Thyroid gland (tissue), 4 donors: ENCODE results near the gene NT5DC1.

Experiments
- CTCF ChIP-seq, 6 experiments: fragments of 200-600 bp in 3 of 6; fragments of 450-650 bp in 3 of 6; sonication (generic) in 3 of 6; IDR thresholded peaks; one replicate each; pipeline ENCODE4 v1.5.1; 2016 to 2019; ENCODE audit warnings: antibody characterized with exemption in 6 of 6, mild to moderate bottlenecking in 2 of 6, inconsistent platforms in 1 of 6, moderate library complexity in 1 of 6
- POLR2A ChIP-seq, 2 donors: fragments of 450-650 bp; IDR thresholded peaks; one replicate each; pipeline ENCODE4 v1.6.1; 2017; ENCODE audit warnings: antibody characterized with exemption in 2 of 2, mild to moderate bottlenecking in 2 of 2, moderate library complexity in 1 of 2

- TF ChIP-seq CTCF (IDR thresholded peaks at IDR 0.05), result no peak
- no peak for TF ChIP-seq POLR2A (IDR thresholded peaks at IDR 0.05)
These were observed 16.4 kb upstream of the NT5DC1 start for GRCh38 chr6:116084284-116084683.
